GM21717 (cell line): Measurements from ENCODE around the gene RFC1.

Experiments
- ATAC-seq: cut with Tn5 transposase; IDR thresholded peaks from one replicate; pipeline ENCODE4 v1.9.1; 2021; ENCODE audit warnings: mild to moderate bottlenecking, moderate library complexity; ENCODE audit not compliant: unreplicated experiment

The RFC1 gene

DNA sequence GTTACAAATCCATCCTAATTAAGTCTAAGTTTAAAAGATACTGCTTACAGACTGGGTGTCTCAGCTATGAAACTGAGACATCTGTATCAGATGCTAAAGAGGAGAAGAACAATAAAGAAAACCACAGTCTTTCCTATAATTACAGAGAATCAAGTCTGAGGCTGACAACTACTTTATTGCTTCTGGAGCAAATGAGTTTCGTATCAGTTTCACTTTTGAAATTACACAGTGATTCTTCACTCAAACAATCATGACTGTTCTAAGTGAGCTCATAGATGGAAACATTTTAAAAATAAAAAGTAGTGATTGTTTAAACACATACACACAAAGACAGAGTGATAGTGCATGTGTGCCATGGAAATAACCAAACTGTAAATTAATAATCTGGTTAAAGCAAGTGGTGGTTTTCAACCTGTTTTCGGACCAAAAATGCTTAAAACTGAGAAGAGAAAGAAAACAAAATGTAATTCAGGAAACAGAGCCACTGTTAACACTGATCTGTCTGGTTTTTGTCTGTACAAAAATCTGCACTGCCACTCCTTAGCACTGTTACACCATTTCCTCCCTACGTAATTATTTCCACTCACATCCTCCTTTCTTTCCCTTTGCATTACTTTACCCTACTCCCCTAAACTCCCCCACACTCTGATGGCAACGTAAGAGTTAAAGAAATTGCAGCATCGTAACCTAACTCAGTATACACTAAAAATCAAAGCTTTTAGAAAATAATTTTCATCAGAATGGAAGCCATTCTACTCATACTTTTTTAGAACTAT is 12.5 kb downstream of the RFC1 start:
- peak; percentile 77 for ATAC-seq

DNA sequence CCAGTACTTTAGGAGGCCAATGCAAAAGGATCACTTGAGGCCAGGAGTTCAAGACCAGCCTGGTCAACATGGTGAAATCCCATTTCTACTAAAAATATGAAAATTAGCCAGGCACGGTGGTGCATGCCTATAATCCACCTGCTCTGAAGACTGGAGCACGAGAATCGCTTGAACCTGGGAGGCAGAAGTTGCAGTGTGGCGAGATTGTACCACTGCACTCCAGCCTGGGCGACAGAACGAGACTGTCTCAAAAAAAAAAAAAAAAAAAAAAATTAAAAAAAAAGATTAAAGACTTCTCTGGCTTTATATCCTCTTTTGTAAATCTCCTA is 13.0 kb downstream of the RFC1 start:
- ATAC-seq: peak; percentile 14

DNA sequence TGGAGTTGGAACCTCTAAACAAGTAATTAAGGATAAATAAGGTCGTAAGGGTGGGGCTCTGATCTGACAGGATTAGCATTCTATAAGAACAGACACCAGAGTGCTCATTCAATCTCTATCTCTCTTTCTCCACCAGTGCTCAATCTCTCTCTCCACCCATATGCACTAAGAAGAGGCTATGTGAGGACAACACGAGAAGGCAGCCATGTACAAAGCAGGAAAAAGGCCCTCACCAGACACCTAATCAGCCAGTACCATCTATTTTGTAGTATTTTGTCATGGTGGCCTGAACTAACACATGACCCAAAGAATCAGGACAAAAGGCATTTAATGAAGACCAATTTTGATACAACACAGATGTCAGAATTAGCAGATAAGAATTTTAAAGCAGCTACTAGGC is 16.8 kb downstream of the RFC1 start:
- no peak for ATAC-seq

- ATAC-seq: no peak
Observed at GRCh38 chr4:39348371-39349315, 17.5 kb downstream of the RFC1 start.

- no peak for ATAC-seq
Observed at GRCh38 chr4:39346856-39347519, 19.2 kb downstream of the RFC1 start.

GRCh38 chr4:39342731-39343130 is 23.4 kb downstream of the RFC1 start:
- no peak for ATAC-seq

GRCh38 chr4:39341075-39341725 is 25.0 kb downstream of the RFC1 start:
- no peak for ATAC-seq

- ATAC-seq: no peak
Observed at GRCh38 chr4:39339968-39340367, 26.2 kb downstream of the RFC1 start.

GRCh38 chr4:39337841-39338240 is 28.3 kb downstream of the RFC1 start:
- no peak for ATAC-seq

GRCh38 chr4:39335566-39335965 is 30.6 kb downstream of the RFC1 start:
- ATAC-seq: no peak

- no peak for ATAC-seq
Observed at GRCh38 chr4:39331191-39331590, 35.0 kb downstream of the RFC1 start.

DNA sequence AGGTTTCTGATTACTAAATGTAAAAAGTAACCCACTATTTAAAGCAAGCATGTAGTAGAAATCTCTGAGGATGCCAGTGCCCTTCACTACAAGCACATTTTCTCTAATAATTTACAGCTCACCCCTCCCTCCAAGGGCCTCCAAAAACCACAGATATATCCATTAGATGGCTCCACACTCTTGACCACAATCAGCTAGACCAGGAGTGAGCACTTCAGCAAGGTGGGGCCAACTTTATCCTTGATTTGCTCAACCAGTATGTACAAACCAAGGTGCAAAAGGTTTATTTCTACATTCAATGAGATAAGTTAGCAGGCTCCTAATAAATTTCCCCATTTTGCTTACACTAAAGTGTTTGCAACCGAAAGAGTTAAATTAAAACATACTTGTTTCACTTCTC is 35.8 kb downstream of the RFC1 start:
- no peak for ATAC-seq

DNA sequence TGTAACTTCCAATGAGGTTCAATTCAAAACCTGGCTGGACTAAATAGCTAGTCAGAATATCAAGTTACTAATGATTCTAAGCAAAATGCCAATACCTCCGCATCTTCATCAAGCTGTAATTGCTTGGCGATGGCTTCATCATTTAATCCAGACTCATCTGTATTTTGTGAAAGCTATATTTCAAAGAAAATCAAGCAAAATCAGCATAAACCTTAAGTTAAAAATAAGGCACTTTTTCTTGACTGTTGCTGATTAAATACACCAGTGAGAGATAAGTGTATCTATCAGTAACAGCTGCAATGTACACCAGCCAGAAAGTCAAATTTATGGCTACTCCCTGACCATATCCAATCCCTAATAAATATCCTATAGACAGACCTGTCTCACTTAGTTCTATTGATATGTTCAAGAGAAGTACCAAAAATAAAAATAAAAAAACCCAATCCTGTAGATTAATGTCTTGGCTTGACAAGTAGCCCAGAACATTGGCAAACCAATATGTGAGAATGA is 39.6 kb downstream of the RFC1 start:
- ATAC-seq: no peak

DNA sequence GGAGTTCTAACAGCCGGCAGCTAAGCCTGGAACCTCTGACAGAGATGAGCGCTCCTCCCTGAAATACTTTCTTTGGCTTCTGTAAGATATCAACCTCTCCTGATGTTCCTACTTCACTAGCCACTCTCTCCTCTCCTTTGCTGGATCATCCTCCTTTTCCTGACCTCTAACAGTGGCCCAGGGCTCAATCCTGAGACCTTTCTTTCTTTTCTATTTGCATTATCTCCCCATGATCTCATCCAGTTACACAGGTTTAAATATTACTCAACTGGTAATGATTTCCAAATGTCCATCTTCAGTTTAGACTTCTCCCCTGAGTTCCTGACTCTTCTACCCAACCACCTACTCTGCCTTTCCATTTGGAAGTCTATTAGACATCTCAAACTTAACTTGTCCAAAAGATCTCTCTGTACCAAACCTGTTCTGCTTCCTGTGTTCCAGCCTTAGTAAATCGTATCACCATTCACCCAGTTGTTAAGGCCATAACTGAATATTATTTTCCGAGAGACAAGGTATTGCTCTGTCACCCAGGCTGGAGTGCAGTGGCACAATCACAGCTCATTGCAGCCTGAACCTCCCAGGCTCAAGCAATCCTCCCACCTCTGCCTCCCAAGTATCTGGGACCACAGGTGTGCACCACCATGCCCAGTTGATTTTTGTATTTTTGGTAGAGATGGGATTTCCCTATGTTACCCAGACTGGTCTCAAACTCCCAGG is 41.1 kb downstream of the RFC1 start:
- no peak for ATAC-seq

GRCh38 chr4:39324446-39324845 is 41.7 kb downstream of the RFC1 start:
- no peak for ATAC-seq

DNA sequence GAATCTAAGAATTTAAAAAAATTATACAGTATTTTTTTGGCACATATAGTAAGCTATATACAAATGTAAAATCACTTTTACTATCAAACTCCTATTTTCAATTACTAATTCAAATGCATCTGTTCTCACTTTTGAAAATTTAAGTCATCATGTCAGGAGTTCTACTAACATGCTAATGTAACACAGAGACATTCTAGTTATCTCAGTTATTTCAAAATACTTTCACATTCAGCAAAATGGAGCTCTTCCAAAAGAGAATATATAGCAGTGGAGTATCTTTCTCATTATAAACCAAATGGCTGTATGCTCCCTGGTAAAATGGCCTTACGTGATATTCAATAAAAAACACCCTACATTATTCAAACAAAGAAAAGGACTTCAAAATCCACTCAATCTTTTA is 42.3 kb downstream of the RFC1 start:
- ATAC-seq: no peak

- ATAC-seq: no peak
Observed at GRCh38 chr4:39320381-39321115, 45.6 kb downstream of the RFC1 start.

DNA sequence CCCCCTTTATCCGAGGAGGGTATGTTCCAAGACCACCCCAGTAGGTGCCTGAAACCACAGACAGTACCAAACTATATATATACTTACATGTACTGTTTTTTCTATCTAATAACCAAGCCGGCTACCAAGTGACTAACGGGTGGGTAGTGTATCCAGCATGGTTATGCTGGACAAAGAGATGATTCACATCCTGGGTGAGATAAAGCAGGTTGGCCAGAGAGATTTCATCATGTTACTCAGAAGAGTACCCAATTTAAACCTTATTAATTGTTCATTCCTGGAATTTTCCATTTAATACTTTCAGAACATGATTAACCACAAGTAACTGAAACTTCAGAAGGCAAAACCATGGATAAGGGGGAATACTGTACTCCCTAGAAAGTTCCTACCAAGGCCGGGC is 46.5 kb downstream of the RFC1 start:
- no peak for ATAC-seq

GRCh38 chr4:39312816-39313215 is 53.3 kb downstream of the RFC1 start:
- ATAC-seq: no peak

GRCh38 chr4:39308611-39309010 is 57.6 kb downstream of the RFC1 start:
- no peak for ATAC-seq
